Stimulated activated CD8-positive, alpha-beta memory T cell treated with anti-CD3 and anti-CD28 coated beads, Interleukin-7, amount 100 ng/mL, for 24 hours (primary cell): ENCODE measurements around the gene BRWD1.
A peak's percentile ranks its signal among the peaks of the same experiment; 100 is the strongest.

ENCODE experiments used
- DNase-seq: peaks from one replicate; pipeline ENCODE4 v3.0.0-alpha.2; 2020; ENCODE audit warnings: low read depth

Gene BRWD1

GRCh38 chr21:39197448-39198233 is 115.8 kb downstream of the BRWD1 start:
- DNase-seq: no peak

GRCh38 chr21:39196838-39197237 is 116.6 kb downstream of the BRWD1 start:
- DNase-seq: no peak

- DNase-seq: no peak
These were observed 117.1 kb downstream of the BRWD1 start for GRCh38 chr21:39196310-39196709.

GRCh38 chr21:39193380-39193779 is 120.1 kb downstream of the BRWD1 start:
- no peak for DNase-seq

- no peak for DNase-seq
These were observed 123.4 kb downstream of the BRWD1 start for GRCh38 chr21:39189857-39190604.

- no peak for DNase-seq
These were observed 124.8 kb downstream of the BRWD1 start for GRCh38 chr21:39188521-39189139.

GRCh38 chr21:39187141-39187540 is 126.3 kb downstream of the BRWD1 start:
- no peak for DNase-seq

GRCh38 chr21:39186676-39187075 is 126.8 kb downstream of the BRWD1 start:
- DNase-seq: no peak

GRCh38 chr21:39185157-39185556 is 128.3 kb downstream of the BRWD1 start:
- DNase-seq: no peak

GRCh38 chr21:39184050-39184980 is 129.1 kb downstream of the BRWD1 start:
- DNase-seq: no peak

GRCh38 chr21:39183272-39184049 is 130.0 kb downstream of the BRWD1 start, which contains the start of gene PSMG1:
Gene PSMG1, minus strand, starts transcription at chr21:39183451. Its CDS starts 66 bp downstream, at chr21:39183385.
- peak; percentile 91 for DNase-seq

GRCh38 chr21:39182484-39183271 is 130.8 kb downstream of the BRWD1 start:
- no peak for DNase-seq

GRCh38 chr21:39182016-39182415 is 131.4 kb downstream of the BRWD1 start:
- DNase-seq: no peak

GRCh38 chr21:39181205-39181818 is 132.1 kb downstream of the BRWD1 start:
- DNase-seq: no peak

- no peak for DNase-seq
These were observed 132.9 kb downstream of the BRWD1 start for GRCh38 chr21:39180429-39181019.

- DNase-seq: no peak
These were observed 135.0 kb downstream of the BRWD1 start for GRCh38 chr21:39178421-39178820.

- DNase-seq: no peak
These were observed 137.1 kb downstream of the BRWD1 start for GRCh38 chr21:39176271-39176709.

GRCh38 chr21:39175665-39176064 is 137.8 kb downstream of the BRWD1 start:
- DNase-seq: no peak

GRCh38 chr21:39175154-39175553 is 138.3 kb downstream of the BRWD1 start:
- no peak for DNase-seq
